ENCODE measurements around the gene SPEM2.

The SPEM2 gene

DNA sequence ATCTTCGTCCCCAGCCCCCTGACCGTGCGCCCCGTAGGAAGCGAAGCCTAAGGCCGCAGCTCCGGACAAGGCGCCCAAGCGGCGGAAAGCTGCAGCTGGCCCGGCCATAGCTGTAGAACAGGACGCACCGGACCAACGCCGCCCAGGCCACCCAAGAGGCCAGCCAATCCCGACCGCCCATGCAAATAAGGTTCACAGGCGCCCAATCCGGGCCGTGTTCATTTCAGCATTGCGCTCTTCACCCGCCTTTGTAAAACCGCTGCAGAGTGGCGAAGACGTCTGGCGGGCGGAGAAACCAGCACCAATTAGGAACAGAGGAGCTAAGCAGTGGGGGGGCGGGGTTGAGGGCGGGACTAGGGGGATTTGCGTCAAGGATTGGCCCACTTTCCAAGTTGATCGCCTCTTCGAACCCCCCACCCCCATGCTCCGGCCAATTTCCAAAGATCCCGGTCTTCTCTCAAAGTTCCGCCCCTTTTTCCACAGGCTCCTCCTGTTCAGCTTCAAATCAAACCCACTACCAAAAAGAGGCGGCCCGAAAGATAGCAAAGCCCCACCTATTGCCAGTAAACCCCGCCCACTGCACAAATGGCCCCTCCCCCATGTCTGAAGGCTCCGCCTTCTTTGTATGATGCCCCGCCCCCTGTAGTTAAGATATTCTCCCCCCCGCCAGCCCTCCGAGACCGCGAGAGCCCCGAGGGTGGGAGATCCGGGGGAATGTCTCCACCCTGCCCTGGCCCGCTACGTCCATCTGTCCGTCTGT, 21.3 kb upstream of the SPEM2 start, which contains the start of gene TMEM256:
Gene TMEM256, minus strand, starts transcription at position 121 of the 760 bp plus-strand sequence. Its CDS starts 13 bp downstream, at position 108.
- DNase-seq (ENCODE audit: low spot score): peak; percentile 99

DNA sequence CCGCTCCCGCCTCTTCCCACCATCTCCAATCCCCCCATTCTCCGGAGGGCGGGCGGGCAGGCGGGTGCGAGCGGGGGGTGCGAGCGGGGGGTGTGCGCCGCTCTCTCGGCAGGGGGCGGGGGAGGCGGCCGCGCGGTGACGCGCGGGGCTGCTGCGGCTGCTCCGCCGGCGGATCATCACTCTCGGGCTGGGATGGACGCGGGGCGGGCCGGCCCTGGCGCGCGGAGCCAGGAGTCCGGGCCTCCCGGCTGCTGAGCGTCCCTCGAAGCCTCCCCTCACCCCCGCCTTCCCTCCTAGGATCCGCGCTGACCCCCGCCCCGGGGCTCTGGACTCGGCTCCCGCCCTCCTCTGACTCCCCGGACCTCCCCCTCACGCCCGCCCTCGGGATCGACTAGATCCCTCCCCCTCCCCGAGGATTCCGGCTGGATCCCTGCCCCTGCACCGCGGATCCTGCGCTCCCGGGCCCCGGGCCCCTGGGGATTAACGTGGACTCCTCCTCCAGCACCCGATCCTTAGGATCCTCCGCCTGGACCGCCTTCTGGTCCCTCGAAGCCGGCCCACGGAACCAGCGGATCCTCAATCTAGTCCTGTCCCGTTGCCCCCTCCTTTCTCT, 20.6 kb upstream of the SPEM2 start:
- no peak for DNase-seq (ENCODE audit: low spot score)

DNA sequence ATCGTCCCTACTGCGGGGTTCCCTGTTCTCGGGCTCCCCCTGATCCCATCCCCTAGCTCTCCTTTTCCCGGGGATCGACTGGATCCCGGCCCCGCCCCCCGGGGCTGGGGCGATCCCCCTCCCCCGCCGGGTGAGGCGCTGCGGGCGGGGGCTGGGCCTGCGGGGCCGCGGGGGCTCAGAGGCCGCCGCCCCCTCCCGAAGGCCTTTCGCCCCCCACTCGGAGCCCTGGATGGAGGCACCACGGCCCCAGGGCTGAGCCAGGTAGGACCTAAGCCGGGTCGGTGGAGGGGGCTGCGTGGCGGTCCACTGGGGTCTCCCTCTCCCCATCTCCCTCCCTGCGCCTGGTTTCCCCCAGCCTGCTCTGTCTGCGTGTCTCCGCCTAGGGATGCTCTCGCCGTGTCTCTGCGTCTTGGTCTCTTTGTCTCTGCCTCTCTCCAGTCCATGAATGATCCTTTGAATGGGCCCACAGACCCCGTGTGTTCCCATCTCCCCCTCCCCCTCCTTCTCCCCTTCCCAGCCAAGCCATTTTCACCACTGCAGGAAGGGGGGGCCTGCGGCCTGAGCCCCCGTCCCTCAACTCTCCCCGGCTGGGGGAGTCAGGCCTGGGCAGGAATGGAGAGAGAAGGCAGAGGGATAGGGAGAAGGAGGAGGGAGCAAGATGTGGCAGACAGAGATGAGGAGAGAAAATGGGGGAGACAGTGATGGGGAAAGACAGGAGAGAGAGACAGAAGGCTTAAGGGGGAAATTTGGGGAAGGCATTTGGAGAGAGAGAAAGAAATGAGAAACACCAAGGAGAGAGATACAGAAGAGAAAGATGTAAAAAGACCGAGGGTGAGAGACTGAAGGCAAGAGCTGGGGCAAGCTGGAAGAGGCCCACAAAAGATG, 19.8 kb upstream of the SPEM2 start:
- no peak for DNase-seq (ENCODE audit: low spot score)

DNA sequence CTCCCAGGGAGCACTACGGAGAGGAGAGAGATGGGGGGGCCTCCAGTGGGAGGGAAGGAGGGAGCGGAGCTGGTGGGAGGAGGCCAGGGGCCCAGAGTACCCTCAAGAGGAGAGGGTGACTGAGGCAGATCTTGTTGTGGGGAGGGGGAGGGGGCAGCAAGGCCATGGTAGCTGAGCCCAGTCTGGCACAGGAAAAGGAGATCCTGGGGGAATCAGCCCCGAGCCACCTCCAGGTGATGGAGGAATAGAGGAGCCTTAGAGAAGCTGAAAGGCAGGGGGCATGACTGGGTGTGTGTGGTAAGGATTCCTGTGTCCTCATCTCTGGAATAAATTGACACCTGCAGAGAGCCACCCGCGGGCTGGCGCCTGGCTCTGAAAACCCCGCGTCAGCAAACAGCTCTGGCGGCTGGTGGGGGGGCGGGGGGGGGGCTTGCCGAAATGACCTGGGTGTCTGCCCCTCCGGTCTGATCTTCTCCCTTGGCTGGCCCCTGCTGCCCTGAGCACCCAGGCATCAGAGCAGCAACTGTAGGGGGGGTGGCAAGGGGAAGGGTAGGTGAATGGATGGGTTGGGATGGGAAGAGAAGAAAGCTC, 19.1 kb upstream of the SPEM2 start:
- DNase-seq (ENCODE audit: low spot score): no peak

DNA sequence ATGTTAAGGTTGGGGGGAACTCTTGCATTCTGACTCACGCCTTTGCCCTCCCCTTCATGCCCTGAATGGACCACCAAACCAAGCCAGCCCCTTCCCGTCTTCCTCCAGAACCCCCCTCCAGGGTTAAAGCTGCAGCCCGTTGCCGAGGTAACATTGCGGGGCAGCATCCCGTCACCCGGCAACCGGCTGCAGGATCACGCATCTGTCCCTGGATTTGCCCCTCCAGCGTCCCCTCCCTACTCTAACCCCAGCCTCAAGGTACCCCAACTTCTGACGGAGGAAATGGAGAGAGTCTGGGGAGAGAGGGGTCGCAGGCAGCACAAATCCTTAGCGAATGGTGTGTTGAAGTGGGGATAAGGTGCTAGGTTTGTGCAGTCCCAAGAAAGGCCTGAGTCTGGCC, 18.3 kb upstream of the SPEM2 start:
- no peak for DNase-seq (ENCODE audit: low spot score)

DNA sequence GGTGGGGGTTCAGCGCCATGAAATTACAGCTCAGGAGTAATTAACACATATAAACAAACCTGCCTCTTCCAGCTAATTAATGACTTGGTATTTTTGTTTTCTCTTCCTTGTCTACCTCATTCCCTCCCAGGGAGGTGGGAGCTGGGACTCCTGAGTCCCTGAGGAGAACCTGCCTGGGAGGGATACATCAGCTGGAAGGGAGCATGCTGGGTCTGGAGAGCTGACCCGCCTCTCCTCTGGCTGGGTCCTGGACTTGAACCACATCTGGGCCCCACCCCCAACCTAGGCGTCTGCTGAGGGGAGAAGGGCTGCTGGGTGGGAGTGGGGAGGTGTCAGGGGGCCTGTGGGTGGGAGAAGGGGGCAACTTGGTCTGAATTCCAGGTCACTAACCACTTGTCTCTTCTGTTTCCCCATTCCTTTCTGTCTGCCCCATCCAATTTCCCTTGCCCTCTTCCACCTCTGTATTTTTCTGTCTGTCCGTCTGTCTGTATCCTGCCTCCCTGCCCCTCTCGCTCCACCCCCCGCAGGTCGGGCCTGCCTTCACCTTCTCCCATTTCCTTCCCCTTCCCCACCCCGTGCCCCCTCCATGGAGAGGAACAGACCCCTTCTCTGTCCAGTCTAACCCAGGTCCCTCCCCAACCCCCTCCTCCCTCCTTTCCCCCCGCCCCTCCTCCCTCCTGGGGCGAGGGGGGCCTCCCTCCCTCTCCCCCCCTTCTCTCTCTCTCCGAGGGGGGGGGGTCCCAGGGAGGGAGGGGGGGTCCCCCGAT, 17.7 kb upstream of the SPEM2 start, which contains the start of gene NLGN2:
Gene NLGN2, plus strand, starts transcription at position 361 of the 767 bp plus-strand sequence. CDS start 411 bp downstream, outside the sequence.
- DNase-seq (ENCODE audit: low spot score): no peak

DNA sequence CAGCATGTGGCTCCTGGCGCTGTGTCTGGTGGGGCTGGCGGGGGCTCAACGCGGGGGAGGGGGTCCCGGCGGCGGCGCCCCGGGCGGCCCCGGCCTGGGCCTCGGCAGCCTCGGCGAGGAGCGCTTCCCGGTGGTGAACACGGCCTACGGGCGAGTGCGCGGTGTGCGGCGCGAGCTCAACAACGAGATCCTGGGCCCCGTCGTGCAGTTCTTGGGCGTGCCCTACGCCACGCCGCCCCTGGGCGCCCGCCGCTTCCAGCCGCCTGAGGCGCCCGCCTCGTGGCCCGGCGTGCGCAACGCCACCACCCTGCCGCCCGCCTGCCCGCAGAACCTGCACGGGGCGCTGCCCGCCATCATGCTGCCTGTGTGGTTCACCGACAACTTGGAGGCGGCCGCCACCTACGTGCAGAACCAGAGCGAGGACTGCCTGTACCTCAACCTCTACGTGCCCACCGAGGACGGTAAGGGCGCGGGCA, 17.1 kb upstream of the SPEM2 start:
- no peak for DNase-seq (ENCODE audit: low spot score)

DNA sequence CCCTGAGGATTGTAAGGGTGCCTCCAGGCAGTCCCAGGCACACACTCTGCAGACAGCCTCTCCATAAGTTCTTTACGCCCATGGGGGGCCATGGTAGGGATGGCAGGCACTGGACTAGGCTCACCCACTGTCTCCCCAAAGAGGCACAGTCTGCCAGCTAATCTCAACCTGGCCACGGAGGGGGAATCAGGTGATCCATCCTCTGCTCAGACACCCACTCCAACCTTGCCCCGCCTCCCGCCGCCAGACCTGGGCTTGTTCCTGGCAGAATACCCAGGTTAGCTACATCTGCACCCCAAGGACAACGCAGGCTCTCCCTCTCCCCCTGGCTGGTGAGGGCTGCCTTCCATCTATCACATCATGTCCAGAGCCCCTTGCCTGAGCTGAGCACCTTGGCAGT, 16.6 kb upstream of the SPEM2 start:
- DNase-seq (ENCODE audit: low spot score): no peak

DNA sequence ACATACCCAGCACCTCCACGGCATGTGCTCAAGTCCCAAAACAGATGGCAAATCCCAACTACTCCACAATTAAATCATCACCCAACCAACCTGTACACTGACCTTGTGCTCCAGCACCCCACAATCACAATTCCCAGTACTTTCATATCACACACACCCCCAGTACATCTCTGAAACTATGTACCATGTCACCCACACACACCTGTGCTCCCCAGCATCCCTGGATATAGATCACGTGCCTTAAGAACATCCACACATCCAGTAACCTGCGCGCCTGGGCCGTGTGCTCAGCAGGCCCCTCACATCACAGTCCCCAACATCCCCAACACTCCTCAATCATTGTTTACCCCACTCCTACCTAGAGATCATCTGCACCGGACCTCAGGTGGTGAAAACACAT, 15.7 kb upstream of the SPEM2 start:
- no peak for DNase-seq (ENCODE audit: low spot score)

DNA sequence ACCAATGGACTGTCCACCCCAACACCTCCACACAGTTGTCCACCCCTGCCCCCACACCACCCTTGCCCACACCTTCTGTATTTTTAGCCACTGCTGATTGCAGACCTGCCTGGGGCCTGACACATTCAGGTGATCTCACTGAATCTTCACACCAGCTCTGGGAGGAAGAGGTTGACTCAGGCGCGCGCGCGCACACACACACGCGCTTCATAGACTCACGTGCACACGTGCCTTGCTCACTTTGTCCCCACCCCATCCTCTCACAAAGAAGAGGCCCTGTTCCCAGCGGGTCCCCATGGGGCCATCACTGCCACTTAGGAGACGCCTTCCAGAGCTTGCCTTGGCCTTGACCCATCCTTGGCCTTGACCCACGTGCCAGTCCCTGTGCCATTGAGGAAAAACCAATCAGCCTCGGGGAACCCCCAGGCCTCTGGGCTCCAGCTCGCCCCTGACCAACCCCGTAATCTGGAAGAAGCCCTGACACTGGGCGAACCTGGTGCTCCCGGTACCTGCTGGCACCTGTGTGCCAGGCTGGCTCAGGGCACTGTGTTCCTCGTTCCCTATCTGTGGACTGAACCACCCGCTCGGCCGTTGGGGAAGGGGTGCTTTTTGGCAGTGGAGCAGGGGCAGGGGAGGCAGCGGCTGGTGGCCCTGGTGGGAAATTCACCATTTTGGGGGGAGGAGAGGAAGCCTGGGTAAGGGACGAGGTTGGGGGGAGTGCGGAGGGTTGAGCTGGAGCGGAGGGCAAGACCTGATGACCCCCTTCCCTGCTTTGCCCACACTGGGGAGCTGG, 14.6 kb upstream of the SPEM2 start:
- DNase-seq (ENCODE audit: low spot score): no peak

DNA sequence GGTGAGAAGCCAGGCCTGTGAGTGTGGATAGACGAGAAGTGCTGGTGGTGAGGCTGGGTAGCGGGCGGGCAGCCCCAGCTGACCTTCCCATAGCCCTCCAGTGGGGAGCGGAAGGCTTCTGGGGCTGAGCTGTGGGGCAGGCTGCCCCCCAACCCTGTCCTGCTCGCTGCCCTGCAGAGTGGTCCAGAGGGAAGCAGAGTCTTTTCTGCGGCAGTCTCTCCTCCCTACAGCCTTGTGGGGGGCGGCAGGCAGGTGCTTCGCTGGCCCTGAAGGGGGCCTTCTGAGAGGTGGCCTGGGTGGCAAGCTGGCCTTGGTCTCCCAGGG, 14.0 kb upstream of the SPEM2 start:
- no peak for DNase-seq (ENCODE audit: low spot score)

DNA sequence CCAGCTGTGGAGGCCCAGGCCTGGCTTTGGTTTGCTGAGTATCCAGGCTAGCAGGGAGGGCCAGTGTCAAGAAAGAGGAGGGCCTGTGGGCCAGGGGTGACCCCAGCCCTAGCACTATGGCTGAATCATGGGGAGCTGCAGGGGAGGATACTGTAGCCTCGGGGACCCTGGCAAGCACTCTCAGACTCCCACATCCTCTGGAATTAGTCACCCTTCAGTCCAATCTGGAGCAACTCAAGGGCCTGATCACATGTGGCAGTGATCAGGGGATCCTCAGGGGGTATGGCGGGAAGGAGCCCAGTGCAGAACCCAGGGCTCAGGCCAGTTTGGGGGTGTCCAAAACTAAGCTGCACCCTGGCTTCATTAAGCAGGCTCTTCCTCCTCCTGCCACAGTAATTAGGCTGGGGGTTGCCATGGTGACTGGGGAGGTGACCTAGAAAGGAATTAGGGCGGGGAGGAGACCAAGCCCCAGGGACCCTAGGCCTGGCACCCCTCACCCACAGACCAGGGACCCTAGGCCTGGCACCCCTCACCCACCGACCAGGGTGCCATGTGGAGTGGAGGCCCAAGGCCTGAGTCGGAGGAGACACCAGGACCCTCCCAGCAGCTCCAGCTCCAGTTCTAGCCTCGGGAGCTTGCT, 11.9 kb upstream of the SPEM2 start:
- no peak for DNase-seq (ENCODE audit: low spot score)

DNA sequence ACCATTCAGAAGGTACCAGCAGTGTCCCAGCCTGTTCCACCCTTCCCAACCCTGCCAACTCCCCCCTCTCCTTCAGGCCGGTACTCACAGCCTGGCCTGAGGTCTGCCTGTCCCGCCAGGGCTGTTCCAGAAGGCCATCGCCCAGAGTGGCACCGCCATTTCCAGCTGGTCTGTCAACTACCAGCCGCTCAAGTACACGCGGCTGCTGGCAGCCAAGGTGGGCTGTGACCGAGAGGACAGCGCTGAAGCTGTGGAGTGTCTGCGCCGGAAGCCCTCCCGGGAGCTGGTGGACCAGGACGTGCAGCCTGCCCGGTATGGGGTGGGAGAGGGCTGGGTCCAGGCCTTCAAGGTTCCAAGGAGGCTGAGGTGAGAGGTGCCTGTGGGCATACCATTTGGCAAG, 10.6 kb upstream of the SPEM2 start:
- DNase-seq (ENCODE audit: low spot score): no peak

DNA sequence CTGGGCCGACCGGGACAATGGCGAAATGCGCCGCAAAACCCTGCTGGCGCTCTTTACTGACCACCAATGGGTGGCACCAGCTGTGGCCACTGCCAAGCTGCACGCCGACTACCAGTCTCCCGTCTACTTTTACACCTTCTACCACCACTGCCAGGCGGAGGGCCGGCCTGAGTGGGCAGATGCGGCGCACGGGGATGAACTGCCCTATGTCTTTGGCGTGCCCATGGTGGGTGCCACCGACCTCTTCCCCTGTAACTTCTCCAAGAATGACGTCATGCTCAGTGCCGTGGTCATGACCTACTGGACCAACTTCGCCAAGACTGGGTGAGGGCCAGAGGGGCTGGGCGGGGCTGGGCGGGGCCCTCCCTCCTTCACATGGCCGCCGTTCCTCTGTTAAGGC, 9.6 kb upstream of the SPEM2 start:
- no peak for DNase-seq (ENCODE audit: low spot score)

DNA sequence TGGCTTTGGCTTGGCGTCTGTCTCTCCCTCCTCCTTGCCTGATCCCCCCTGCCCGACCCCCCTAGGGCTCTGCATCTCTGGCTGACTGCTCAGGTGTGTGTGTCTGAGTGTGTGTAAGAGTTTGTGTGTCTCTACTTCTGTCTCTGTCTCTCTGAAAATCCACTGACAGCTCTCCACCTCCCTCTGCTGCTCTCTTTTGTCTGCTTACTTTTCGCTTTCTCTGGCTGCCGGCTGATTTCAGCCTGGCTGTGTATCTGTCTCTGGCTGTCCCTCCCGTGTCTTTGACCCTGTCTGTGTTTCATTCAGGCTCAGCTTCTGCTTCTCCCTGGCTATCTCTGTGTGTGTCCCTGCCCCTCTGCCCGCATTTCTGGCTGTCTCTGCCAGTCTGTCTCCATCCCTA, 9.1 kb upstream of the SPEM2 start:
- DNase-seq (ENCODE audit: low spot score): no peak

DNA sequence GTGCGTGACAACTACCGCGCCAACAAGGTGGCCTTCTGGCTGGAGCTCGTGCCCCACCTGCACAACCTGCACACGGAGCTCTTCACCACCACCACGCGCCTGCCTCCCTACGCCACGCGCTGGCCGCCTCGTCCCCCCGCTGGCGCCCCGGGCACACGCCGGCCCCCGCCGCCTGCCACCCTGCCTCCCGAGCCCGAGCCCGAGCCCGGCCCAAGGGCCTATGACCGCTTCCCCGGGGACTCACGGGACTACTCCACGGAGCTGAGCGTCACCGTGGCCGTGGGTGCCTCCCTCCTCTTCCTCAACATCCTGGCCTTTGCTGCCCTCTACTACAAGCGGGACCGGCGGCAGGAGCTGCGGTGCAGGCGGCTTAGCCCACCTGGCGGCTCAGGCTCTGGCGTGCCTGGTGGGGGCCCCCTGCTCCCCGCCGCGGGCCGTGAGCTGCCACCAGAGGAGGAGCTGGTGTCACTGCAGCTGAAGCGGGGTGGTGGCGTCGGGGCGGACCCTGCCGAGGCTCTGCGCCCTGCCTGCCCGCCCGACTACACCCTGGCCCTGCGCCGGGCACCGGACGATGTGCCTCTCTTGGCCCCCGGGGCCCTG, 8.3 kb upstream of the SPEM2 start:
- no peak for DNase-seq (ENCODE audit: low spot score)

DNA sequence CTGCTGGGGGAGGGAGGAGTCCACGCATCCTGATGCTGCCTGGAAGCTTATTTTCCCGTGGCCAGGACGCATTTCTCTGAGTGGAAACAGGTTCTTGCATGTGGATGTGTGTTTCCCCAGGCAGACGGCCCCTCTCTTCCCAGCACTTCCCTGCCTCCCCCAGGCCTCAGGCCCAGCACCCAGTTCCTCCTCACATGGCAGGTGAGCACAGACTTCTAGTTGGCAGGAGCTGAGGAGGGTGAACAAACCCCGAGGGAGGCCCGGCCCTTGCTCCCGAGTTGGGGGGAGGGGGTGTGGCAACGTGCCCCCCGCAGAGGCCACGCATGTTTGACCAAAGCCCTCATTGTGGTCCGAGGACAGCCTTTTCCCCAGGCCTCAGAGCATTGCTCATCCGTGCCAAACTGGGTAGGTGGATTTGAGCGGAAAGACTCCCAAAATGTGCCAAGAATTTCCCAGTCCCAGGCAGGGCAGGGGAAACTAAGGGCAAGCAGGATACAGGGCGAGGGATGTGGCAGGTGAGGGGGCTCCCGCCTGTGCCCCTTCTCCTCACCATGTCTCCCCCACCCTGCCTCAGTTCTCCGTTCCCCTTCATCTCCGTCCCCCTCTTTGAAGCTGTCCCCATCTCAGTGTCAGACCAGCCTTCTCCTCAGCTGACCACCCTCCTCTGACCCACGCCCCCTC, 6.8 kb upstream of the SPEM2 start:
- no peak for DNase-seq (ENCODE audit: low spot score)

DNA sequence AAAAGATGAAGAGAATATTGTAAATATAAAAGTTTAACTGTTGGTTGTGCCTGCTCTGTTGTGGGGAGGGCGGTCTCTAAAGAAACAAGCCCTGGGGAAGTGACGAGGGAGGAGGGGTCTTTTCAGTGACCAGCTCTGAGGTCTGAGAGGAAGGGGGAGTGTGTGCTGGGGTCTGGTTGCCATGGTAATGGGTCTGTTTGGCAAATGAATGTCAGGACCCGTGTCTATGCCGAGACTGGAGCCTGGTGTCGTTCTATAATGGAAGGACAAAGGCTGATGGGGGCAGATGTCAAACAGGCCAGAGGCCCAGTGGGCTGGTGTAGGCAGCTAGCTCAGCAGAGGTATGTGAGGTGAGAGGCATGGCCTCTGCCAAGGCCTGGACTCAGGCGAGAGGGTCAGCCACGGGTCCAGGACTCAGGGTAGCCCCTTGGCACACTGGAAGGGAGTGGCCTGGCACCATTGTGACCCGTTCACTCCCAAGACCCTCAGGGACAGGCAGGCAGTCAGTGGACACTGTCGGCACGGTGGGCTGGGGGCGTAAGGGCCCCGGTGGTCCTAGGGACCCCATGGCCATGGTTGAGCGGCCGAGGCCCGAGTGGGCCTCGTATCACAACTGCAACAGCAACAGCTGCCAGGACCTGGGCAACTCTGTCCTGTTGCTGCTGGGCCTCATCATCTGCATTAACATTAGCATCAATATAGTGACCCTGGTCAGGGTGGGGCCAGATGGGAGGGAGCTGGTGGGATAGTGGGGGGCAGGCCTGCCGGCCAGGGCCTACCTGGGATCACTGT, 5.4 kb upstream of the SPEM2 start, which contains the start of gene SPEM1:
Gene SPEM1, plus strand, starts transcription at position 506 of the 792 bp plus-strand sequence. Its CDS starts 61 bp downstream, at position 567.
- no peak for DNase-seq (ENCODE audit: low spot score)
